ENCODE results near the gene AGAP2.
"Not testable (repeated sequence)": the region's sequence is repeated elsewhere in the genome, so short reads cannot be mapped to it uniquely, and the experiment has no call there.

AGAP2 gene

DNA sequence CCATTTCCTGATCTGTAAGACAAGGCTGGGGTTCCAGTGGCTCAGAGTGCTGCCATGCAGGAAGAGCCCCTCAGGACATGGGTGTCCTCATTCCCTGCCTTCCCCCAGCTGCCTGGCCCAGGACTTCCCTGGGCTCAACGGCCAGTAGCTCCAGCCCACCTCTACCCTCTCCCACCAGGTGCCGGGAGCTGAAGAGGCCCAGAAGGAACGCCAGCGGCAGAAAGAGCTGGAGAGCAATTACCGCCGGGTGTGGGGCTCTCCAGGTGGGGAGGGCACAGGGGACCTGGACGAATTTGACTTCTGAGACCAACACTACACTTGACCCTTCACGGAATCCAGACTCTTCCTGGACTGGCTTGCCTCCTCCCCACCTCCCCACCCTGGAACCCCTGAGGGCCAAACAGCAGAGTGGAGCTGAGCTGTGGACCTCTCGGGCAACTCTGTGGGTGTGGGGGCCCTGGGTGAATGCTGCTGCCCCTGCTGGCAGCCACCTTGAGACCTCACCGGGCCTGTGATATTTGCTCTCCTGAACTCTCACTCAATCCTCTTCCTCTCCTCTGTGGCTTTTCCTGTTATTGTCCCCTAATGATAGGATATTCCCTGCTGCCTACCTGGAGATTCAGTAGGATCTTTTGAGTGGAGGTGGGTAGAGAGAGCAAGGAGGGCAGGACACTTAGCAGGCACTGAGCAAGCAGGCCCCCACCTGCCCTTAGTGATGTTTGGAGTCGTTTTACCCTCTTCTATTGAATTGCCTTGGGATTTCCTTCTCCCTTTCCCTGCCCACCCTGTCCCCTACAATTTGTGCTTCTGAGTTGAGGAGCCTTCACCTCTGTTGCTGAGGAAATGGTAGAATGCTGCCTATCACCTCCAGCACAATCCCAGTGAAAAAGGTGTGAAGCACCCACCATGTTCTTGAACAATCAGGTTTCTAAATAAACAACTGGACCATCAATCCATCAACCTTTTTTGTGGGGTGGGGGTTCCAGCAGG is 17.6 kb downstream of the AGAP2 start:
- DNase-seq = no peak

DNA sequence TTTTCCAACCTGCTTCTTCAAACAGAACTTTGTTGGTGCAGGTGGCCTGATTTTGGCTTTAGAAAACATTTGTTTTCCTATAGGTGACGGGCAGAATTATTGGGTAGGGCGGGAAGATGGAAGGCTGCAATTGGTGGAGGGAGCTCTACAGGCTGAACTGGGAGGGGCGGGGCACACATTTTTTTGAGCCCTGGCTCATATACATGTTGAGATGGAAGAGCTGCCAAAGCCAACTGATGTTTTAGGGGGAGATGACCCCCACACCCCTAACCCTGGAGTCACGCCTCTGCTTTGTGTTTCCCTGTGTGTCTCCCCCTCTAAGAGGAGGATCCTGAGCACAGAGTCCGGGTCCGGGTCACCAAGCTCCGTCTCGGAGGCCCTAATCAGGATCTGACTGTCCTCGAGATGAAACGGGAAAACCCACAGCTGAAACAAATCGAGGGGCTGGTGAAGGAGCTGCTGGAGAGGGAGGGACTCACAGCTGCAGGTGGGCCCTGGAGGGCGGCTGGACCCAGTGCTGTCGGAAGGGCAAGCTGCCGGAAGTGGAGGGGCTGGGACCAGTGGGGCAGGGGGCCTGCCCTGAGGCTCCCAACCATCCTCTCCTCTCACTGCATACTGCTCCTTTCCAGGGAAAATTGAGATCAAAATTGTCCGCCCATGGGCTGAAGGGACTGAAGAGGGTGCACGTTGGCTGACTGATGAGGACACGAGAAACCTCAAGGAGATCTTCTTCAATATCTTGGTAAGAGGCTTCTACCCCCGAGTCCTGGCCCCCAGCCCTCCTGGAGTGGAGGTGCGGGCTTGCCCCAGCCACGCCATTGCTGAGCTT is 18.6 kb downstream of the AGAP2 start:
- no peak for DNase-seq

DNA sequence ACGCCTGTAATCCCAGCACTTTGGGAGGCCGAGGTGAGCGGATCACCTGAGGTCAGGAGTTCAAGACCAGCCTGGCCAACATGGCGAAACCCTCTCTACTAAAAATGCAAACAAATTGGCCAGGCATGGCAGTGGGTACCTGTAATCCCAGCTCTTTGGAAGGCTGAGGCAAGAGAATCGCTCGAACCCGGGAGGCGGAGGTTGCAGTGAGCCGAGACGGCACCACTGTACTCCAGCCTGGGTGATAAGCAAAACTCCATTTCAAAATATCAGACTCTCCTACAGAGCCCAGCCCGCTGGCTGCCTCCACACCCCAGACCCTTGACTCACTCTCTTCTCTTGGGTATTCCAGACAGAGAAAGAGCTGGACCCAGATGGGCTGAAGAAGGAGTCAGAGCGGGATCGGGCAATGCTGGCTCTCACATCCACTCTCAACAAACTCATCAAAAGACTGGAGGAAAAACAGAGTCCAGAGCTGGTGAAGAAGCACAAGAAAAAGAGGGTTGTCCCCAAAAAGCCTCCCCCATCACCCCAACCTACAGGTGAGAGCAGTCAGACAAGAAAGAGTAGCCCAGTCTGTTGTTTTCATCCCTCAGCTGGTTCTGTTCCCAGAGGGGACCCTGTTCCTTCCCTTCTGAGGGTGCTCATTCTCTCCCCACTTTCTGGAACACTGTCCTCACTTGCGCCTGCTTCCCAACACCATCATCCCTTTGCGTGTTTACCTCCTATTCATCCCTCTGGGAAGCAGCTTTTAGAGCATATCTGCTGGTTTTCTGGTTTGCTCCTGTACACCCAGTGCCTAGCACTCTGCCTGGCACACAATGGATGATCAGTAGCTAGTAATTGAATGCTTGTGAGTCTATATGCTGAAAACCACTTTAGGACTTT is 19.7 kb downstream of the AGAP2 start:
- no peak for DNase-seq

DNA sequence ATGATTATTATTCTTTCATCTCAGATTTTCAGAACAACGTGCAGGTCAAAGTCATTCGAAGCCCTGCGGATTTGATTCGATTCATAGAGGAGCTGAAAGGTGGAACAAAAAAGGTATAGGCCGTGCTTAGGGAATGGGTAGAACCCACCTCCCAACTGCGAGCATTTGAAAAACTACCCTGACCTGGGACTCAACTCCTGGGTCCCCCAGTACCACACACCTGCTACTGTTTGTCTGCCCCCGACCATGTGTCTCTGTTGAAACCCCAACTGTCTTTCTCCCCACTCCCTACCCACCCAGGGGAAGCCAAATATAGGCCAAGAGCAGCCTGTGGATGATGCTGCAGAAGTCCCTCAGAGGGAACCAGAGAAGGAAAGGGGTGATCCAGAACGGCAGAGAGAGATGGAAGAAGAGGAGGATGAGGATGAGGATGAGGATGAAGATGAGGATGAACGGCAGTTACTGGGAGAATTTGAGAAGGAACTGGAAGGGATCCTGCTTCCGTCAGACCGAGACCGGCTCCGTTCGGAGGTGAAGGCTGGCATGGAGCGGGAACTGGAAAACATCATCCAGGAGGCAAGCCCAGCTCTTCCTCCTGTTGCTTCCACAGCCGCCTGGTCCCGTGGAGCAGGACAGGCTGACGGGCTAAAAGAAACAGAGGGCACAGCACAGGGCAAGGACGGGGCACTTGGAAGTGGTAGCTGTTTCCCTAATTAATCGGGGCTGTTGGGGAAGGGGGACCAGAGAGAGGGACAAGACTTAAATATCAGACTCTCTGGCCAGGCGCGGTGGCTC is 20.5 kb downstream of the AGAP2 start:
- no peak for DNase-seq

DNA sequence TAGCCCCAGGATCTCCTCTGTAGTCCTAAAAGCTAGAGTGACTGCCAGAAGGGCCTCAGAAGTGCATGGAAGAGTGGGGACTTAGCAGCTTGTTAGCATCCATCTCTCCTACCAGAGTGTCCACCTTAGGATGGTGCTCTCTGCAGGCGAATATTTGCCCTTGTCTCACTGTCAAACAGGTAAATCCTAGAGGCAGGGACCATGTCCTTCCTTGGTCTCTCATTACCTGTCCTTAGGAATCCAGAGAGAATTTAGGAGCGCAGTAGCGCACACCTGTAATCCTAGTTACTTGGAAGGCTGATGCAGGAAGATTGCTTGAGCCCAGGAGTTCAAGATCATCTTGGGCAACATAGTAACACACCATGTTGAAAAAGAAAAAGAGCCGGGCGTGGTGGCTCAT is 21.4 kb downstream of the AGAP2 start:
- no peak for DNase-seq

DNA sequence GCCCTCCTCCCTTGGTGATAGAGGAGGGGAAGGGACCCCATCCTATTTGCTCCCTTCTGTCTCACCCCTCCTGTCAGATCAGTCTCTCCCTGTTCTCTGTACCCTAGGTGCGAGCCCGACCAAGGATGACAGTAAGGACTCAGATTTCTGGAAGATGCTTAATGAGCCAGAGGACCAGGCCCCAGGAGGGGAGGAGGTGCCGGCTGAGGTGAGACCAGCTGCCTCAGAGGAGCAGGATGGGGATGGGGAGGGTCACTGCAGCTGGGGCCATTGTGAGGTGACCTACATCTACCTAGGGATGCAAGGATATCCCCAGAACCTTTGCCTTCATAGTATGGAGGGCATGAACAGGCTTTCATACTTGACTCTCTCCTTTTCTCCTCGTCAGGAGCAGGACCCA is 22.2 kb downstream of the AGAP2 start:
- DNase-seq = no peak

DNA sequence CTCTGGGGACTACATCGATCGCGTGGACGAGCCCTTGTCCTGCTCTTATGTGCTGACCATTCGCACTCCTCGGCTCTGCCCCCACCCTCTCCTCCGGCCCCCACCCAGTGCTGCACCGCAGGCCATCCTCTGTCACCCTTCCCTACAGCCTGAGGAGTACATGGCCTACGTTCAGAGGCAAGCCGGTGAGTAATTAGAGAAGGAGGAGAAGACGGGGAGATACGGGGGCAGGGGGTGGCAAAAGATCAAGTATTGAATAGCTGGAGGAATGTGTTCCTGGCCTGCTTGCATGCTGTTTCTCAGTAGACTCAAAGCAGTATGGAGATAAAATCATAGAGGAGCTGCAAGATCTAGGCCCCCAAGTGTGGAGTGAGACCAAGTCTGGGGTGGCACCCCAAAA is 22.8 kb downstream of the AGAP2 start:
- no peak for DNase-seq

DNA sequence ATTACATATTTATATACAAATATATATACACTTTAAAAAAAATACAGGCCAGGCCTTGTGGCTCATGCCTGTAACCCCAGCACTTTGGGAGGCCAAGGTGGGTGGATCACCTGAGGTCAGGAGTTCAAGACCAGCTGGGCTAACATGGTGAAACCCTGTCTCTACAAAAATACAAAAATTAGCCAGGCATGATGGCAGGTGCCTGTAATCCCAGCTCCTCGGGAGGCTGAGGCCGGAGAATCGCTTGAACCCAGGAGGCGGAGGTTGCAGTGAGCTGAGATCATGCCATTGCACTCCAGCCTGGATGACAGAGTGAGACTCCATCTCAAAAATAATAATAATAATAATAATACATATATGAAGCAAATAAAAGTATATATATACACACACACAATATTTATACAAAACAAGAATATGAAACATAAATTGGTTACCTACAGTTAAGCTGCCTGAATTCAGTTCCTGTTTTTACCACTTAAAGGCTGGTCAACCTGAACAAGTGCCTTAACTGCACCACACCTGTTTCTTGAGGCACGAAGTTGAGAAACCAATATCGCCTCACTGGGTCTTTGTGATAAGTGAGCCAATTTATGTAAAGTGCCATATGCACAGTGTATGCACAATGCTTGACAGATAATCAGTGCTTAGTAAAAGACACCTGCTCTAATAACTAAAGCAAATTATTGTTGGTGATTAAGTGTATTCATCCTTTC is 23.4 kb downstream of the AGAP2 start:
- DNase-seq = not testable (repeated sequence)

DNA sequence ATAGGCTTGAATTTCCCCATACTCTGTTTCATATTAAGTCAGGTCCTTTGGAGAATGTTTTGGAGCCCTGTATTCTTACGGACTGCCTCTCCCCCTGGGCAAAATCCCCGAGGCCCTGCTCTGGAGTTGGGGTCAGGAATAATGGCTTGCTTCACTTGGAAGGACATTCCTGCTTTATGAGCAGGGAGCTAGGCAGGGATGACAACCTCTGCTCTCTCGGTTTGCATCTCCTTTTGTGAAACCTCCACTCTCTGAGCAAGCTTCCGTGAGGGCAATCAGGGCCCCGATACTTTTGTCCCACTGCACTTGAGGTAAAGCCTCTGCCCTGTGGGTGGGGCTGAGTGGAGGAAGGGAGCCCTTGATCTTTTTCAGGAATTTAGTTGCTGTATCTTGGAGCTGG is 25.3 kb downstream of the AGAP2 start:
- no peak for DNase-seq

DNA sequence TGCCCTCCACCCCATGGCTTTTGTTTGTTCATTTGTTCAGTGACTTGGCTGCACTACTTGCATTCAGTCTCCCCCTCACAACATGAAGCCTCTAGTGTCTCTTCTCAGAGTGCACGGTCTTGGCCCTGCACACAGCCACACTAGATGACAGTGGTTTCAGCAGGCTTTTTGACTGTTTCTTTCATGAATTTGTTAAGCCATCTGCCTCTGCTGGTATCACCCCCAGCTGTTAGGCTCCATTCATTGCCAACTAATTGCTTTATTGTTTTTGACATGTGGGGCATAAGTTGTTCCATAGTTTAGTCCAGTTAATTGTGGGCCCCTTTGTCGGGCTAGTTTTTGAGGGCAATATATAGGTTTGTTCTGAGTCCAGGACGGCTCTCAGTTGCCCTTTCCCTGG is 25.8 kb downstream of the AGAP2 start:
- DNase-seq = no peak

DNA sequence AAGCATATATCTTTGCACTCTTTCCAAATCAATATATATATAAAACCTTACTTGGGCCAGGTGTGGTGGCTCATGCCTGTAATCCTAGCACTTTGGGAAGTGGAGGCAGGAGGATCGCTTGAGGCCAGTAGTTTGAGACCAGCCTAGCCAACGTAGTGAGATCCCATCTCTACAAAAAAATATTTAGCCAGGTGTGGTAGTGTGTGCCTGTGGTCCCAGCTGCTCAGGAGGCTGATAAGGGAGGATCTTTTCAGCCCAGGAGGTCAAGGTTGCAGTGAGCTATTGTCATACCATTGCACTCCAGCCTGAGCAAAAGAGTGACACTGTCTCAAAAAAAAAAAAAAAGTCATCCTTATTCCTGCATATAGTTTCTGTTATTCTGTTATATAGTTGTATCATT is 30.2 kb downstream of the AGAP2 start:
- DNase-seq = no peak

DNA sequence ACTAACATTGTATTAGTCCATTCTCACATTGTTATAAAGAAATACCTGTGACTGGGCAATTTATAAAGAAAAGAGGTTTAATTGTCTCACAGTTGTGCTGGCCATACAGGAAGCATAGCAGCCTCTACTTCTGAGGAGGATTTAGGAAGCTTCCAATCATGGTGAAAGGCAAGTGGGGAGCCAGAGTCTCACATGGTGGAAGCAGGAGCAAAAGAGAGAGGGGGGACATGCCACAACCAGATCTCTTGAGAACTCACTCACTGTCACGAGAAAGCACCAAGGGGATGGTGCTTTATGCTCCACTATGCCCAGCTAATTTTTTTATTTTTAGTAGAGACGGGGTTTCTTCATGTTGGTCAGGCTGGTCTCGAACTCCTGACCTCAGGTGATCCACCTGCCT is 31.3 kb downstream of the AGAP2 start:
- no peak for DNase-seq

DNA sequence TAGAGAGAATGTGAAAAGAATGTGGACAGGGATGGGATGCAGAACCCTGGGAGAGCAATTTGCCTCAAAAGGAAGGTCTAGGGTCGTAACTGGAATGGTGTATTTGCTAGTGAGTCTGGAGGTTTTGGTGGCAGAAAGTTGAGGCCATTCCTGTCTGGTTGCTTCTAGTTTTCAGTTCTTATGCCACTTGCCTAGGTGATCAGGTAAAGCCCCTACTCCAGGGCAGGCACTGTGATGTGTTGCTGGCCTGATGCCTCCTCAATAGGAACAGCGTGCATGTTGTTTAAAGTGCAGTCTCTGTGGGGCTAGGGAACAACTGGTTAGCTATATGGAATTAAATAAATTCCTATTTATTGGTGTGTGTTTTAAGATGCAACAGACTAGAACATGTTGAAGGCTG is 38.2 kb downstream of the AGAP2 start:
- no peak for DNase-seq

DNA sequence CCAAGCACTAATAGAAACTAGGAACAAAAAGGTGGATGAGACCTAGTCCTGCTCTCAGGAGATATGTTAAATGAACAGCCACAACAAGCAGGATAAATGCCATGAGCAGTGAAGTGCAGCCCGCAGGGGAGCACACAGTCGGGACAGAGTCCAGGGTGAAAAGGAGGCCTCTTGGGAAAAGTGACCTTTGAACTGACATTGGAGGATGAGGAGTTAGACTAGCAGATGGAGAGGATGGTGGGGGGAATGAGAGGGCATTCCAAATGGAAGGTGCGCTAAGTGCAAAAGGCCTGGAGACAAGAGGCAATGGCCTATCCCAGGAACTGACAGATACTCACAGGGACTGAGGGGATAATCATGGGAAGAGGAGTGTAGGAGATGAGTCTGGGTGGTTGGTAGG is 40.1 kb downstream of the AGAP2 start:
- no peak for DNase-seq

DNA sequence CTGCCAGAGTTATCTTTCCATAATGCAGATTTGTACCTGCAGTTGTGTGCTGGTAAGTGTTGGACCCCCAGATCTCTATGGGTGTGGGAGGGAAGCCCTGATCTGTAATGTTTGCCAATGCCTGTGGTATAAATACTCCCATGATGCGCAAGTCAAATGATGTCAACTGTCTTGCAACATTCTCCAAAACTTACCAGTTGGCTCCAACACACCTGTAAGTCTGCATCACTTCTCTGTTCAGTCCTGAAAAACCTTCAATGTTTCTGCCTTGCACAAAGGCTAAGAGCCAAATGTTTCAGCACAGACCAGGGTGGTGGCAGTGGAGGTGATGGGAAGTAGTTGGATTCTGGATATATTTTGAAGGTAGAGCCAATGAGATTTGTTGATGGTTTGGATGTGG is 41.5 kb downstream of the AGAP2 start:
- DNase-seq = no peak

DNA sequence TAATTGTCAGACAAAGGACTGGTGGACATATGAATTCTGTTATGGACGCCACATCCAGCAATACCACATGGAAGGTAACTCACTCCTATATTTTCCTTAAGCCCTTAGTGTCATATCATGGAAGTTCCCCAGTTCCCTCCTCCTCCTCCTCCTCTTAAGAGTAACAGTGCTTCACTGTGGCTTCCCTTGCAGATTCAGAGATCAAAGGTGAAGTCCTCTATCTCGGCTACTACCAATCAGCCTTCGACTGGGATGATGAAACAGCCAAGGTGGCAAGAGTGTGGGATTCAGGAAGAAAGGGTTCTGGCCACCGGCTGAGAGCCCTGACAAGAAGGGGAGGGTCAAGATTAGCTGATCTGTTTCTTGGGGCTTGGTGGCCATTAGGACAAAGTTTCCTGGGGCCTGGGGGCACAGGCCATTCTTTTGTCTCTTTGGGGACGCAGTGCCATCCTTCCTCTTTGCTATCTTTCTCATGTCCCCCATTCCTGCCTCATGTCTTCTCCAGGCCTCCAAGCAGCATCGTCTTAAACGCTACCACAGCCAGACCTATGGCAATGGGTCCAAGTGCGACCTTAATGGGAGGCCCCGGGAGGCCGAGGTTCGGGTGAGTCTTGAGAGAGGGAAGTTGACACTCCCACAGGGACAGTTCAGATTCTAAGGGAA is 42.6 kb downstream of the AGAP2 start:
- DNase-seq = no peak

DNA sequence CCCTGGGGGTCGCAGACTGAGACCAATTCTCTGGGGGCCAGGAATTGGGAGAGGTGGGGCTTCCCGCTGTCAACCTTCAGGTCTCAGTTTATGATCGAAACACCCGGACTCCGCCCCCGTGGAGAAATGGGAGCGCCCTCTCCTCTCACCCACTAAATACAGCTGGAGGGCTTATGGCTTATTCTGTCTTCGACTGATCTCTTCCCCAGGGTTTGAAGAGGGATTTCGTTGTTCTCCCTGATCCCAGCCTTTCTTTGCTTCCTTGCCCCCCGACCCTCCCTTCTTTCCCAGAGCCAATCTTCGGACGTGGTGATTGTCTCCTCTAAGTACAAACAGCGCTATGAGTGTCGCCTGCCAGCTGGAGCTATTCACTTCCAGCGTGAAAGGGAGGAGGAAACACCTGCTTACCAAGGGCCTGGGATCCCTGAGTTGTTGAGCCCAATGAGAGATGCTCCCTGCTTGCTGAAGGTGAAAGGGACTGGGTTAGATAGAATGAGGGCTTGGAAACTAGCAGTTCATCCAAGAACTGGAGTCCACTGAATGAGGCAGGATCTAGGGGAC is 44.0 kb downstream of the AGAP2 start:
- DNase-seq = no peak

DNA sequence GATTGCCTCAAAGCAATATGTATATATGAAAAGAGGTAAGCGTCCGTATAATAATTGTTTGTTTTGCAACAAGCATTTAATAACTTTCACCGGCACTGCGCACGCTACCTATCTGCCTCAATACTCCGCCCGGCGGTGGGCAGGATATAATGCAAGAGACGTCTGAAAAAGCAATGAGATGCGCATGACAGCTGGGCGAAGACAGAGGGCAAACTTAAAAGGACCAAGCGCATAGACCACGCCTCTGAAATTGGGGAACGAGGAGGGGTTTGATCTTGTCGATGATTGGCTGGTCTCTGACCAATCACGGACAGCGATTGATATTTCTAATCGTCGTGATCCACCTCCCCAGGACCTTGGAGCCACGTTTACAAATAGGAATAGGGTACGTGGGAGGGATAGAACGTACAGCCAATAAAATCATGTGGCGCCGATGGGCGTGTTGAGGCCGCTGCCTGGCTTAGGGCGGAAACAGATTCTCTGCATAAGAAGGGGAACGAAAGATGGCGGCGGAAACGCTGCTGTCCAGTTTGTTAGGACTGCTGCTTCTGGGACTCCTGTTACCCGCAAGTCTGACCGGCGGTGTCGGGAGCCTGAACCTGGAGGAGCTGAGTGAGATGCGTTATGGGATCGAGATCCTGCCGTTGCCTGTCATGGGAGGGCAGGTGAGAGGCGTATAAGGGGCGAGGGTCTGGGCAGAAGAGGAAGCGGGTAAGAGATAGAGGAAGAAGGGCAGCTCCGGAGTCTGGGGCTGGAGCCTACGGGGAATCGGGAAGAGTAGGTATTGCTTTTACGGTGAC is 44.7 kb downstream of the AGAP2 start, which contains the start of gene OS9:
OS9 (plus strand) TSS at position 474 of the 800 bp plus-strand sequence; CDS start at position 504, 30 bp downstream.
- peak; percentile 100 for DNase-seq

DNA sequence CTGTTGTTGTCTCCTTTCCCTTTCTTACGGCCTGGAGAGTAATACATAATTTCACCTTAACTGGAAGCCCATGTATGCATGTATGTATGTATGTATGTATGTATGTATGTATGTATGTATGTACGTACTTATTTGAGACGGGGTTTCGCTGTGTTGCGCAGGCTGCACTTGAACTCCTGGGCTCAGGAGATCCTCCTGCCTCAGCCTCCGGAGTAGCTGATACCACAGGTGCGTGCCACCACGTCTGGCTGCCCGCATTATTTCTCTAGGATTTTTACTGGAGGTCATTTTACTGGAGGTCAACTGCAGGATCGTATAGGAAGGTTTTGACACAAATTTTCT is 45.3 kb downstream of the AGAP2 start:
- no peak for DNase-seq

DNA sequence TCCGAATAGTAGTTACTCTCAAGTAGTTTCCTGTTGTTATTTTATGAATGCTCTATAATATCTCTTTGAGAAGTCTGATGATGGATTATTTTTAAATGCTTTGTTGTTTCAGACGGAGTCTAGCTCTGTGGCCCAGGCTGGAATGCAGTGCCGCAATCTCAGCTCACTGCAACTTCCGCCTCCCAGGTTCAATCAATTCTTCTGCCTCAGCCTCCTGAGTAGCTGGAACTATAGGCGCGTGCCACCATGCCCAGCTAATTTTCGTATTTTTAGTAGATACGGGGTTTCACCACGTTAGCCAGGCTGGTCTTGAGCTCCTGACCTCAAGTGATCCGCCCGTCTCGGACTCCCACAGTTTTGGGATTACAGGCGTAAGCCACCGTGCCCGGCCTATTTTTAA is 46.0 kb downstream of the AGAP2 start:
- no peak for DNase-seq
